Ascending aorta (tissue), 2 donors: ENCODE results near the gene FLYWCH1. TPM values are rescaled to one million over a fixed set of nuclear protein-coding genes. Genes with fewer than 3 reads are reported as not detected.

Source experiments
- DNase-seq, 2 donors: peaks; one replicate each; pipeline ENCODE4 v3.0.0-alpha.2; 2019; ENCODE audit warnings: low spot score in 2 of 2
- H3K27ac ChIP-seq, 2 donors: fragments of 200-600 bp; sonication (generic); one replicate each; pipeline ENCODE4 v1.5.1; 2016 to 2017; ENCODE audit warnings: mild to moderate bottlenecking in 1 of 2
- H3K27me3 ChIP-seq: fragments of 200-600 bp; sonication (generic); one replicate; pipeline ENCODE4 v1.5.1; 2017
- H3K36me3 ChIP-seq, 2 donors: fragments of 200-600 bp; sonication (generic); one replicate each; pipeline ENCODE4 v1.5.1; 2016
- H3K4me1 ChIP-seq, 2 donors: fragments of 200-600 bp; sonication (generic); one replicate each; pipeline ENCODE4 v1.5.1; 2016 to 2017; ENCODE audit warnings: mild to moderate bottlenecking in 1 of 2
- H3K4me3 ChIP-seq, 2 donors: fragments of 200-600 bp; sonication (generic); one replicate each; pipeline ENCODE4 v1.5.1; 2016 to 2017; ENCODE audit warnings: mild to moderate bottlenecking in 1 of 2
- H3K9me3 ChIP-seq, 2 donors: fragments of 200-600 bp; sonication (generic); one replicate each; pipeline ENCODE4 v1.5.1; 2016
- intact Hi-C: fragments of 100-400 bp; cut with DNase I; formaldehyde crosslinking; loops from one replicate; pipeline ENCODE4 v1.15.1; 2023
- total RNA-seq: library from RNA; depleted of rRNA; stranded (reverse); fragments of >200 nt; gene quantifications from one replicate; pipeline ENCODE4 v1.1.0, GENCODE V29; 2016
- TF ChIP-seq, protein P1 (sequence below), 3 experiments: fragments of 200-600 bp in 2 of 3; fragments of 450-650 bp in 1 of 3; sonication (generic) in 2 of 3; IDR thresholded peaks; one replicate each; pipeline ENCODE4 v1.5.1; 2016 to 2019; ENCODE audit warnings: antibody characterized with exemption in 3 of 3, mild to moderate bottlenecking in 1 of 3, moderate library complexity in 1 of 3

FLYWCH1 gene
- total RNA-seq, 1 donor from 2014 or later: 74.3 TPM

DNA sequence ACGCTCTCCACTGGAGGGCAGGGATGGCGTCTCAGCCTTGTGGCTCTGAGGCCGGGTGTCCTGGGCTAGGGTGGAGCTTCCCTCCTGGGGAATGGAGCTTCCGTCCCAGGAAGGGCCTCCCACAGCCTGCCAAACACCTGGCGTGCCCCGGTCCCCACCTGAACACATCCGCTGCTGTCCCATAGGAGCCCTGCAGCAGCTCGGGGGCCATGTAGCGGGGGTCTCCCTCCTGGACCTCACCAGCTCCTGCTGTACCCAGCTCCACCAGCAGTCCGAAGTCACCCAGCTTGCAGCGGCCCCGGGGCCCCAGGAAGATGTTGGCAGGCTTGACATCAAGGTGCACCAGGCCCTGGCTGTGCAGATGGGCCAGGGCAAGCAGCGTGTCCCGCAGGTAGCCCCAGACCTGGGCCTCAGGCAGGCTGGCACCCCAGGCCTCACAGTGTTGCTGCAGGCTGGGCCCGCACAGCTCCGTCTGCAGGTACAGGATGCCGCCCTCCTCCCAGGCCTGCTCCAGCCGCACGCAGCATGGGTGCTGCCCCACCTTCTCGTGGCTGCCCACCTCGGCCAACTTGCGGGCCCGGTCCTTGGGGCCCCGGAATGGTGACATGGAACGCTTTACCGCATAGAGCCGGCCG is 63.5 kb downstream of the FLYWCH1 start:
- Histone ChIP-seq H3K9me3 (no peaks in the 10 kb centered on the region), H3K27ac (no peak overlapping the region), H3K4me1 (peaks cover 5 to 7% of the 10 kb centered on the region in 2 donors), H3K36me3 (no peaks in the 10 kb centered on the region), H3K4me3 (no peak overlapping the region), H3K27me3 (no peaks in the 10 kb centered on the region)
- DNase-seq: no peak
- TF ChIP-seq, protein P1, sequence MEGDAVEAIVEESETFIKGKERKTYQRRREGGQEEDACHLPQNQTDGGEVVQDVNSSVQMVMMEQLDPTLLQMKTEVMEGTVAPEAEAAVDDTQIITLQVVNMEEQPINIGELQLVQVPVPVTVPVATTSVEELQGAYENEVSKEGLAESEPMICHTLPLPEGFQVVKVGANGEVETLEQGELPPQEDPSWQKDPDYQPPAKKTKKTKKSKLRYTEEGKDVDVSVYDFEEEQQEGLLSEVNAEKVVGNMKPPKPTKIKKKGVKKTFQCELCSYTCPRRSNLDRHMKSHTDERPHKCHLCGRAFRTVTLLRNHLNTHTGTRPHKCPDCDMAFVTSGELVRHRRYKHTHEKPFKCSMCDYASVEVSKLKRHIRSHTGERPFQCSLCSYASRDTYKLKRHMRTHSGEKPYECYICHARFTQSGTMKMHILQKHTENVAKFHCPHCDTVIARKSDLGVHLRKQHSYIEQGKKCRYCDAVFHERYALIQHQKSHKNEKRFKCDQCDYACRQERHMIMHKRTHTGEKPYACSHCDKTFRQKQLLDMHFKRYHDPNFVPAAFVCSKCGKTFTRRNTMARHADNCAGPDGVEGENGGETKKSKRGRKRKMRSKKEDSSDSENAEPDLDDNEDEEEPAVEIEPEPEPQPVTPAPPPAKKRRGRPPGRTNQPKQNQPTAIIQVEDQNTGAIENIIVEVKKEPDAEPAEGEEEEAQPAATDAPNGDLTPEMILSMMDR (IDR thresholded peaks at IDR 0.05): no peak
- intact Hi-C loops: no loop called here

DNA sequence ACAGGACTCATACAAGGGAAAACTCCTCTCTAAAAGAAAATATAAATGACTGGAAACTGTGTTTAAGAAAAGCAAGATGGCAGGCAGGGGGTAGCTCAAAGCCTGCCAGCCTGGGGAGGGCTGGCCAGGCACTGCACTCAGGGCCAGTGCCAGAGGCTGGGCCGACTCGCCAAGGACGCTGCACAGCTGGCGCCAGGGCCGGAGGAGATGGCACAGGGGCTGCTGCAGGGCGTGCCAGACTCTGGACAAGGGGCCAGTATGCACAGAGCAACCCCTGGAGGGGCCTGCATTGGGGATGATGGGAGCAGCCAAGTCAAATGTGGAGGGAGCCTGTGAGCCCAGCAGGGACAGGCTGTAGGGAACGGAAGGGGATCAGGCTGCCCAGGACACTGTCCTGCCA is 64.5 kb downstream of the FLYWCH1 start:
- no peak overlapping the region for H3K4me3 ChIP-seq
- intact Hi-C loops: no loop called here
- peaks cover 5 to 12% of the 10 kb centered on the region in 2 donors for H3K4me1 ChIP-seq
- no peak for DNase-seq
- TF ChIP-seq, protein P1 (IDR thresholded peaks at IDR 0.05): no peak
- H3K27me3 ChIP-seq: no peaks in the 10 kb centered on the region
- no peaks in the 10 kb centered on the region for H3K36me3 ChIP-seq
- H3K27ac ChIP-seq: no peak overlapping the region
- no peaks in the 10 kb centered on the region for H3K9me3 ChIP-seq

DNA sequence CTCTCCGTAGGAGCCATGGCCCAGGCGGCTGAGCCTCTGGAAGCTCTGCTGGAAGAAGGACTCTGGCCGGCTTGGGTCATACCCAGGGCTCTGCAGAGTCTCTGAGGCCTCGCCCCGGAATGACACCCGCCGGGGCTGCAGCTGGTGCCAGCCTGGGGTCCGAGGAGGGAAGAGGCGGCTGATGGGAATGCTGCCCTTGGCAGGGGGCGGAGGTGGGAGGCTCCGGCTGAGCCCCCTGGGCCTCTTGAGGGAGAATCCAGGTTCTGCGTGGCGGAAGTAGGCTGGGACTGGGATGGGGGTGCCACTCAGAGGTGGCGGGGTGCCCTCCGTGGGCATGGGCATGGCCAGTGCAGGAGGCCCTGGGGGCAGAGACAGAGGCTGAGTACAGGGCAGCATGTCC is 64.9 kb downstream of the FLYWCH1 start:
- peaks cover 5 to 12% of the 10 kb centered on the region in 2 donors for H3K4me1 ChIP-seq
- intact Hi-C loops: no loop called here
- H3K36me3 ChIP-seq: no peaks in the 10 kb centered on the region
- no peak overlapping the region for H3K27ac ChIP-seq
- no peak overlapping the region for H3K4me3 ChIP-seq
- H3K27me3 ChIP-seq: no peaks in the 10 kb centered on the region
- DNase-seq: no peak
- TF ChIP-seq, protein P1 (IDR thresholded peaks at IDR 0.05): no peak
- no peaks in the 10 kb centered on the region for H3K9me3 ChIP-seq

DNA sequence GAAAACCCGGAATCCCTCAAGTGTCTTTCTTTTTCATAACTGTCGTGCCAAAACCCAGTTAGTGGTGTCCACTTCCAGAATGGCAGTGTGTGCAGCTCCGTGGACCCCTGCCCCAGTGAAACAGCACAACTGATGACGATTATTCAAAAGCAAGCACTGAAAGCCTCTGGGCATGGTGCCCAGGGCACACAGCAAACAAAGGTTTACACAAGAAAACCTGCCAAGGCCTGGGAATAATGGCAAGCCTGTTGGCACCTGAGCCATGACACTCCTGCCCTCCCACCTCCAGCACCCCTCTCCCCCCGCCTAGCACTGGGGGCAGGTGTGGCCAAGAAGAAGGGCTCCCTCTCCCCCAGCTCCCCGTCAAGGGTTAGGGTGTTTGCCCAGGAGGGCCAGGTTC is 65.7 kb downstream of the FLYWCH1 start:
- intact Hi-C loops: no loop called here
- Histone ChIP-seq H3K4me3 (no peak overlapping the region), H3K9me3 (no peaks in the 10 kb centered on the region), H3K27ac (no peak overlapping the region), H3K4me1 (peaks cover 5 to 12% of the 10 kb centered on the region in 2 donors), H3K27me3 (no peaks in the 10 kb centered on the region), H3K36me3 (no peaks in the 10 kb centered on the region)
- no peak for DNase-seq
- TF ChIP-seq, protein P1 (IDR thresholded peaks at IDR 0.05): no peak

DNA sequence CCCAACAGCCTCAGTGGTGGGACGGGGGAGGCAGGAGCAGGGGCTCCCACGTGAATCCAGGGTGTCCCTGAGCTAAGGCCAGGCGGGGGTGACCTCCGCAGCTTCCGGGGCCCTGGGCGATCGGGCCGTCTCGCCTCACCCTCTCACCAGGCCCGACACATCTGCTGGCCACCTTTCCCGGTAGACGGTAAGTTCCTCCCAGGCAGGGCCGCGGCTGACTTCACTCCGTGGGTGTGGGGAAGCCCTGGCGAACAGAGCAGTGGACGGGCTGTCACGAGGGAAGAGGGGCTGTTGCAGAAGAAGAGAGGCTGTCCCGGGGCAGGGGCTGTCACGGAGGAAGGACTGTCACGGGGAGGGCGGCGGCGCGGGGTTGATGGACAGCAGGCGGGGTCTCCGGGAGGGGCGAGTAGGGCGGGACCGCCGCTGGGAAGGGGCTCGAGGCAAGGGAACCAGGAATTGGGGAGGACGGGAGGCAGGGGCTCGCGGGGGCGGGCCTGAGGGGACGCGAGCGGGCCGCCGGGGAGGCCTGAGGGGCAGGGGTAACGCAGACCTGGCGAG is 68.0 kb downstream of the FLYWCH1 start:
- no peak for DNase-seq
- peak overlapping the region; percentile 69 to 91 for H3K4me3 ChIP-seq
- H3K4me1 ChIP-seq: peaks cover 7 to 12% of the 10 kb centered on the region in 2 donors
- H3K27ac ChIP-seq: no peak overlapping the region
- H3K36me3 ChIP-seq: no peaks in the 10 kb centered on the region
- H3K9me3 ChIP-seq: no peaks in the 10 kb centered on the region
- intact Hi-C loops: loop anchor here (1.0 to 5.0 kb wide), 2 partner anchors 41 to 67 kb away; partner anchors contain the start of genes FLYWCH1 and TNFRSF12A
- TF ChIP-seq, protein P1 (IDR thresholded peaks at IDR 0.05): no peak
- H3K27me3 ChIP-seq: no peaks in the 10 kb centered on the region
